WTC11 (cell line): ENCODE results near the gene COLGALT1. TPM values are rescaled to one million over a fixed set of nuclear protein-coding genes. Genes with fewer than 3 reads are reported as not detected.

Experiments
- ATAC-seq: fragments of 200-7000 bp; cut with Tn5 transposase; 2 replicates; pipeline ENCODE4 v1.10.0; 2021; ENCODE audit warnings: mild to moderate bottlenecking, moderate library complexity
- CTCF ChIA-PET: fragments of 300-600 bp; sonication (Branson Sonifier 250); formaldehyde crosslinking; loops from one replicate; lab custom pipeline; 2021; ENCODE audit warnings: antibody characterized with exemption; lab: Charles Lee
- POLR2A ChIA-PET: fragments of 350-600 bp; sonication (Branson Sonifier 250); formaldehyde crosslinking; loops from one replicate; lab custom pipeline; 2021; ENCODE audit warnings: antibody characterized with exemption; lab: Charles Lee
- DNase-seq: peaks from one replicate; pipeline ENCODE4 v3.0.0; 2021; ENCODE audit warnings: low spot score
- H3K27ac Mint-ChIP-seq: 2 replicates; pipeline ENCODE4 v1.8.0; 2021; ENCODE audit warnings: mixed read lengths
- H3K27me3 Mint-ChIP-seq: 2 replicates; pipeline ENCODE4 v1.8.0; 2021; ENCODE audit warnings: low read depth, mild to moderate bottlenecking, moderate library complexity, mixed read lengths
- H3K36me3 Mint-ChIP-seq: 2 replicates; pipeline ENCODE4 v1.8.0; 2021; ENCODE audit warnings: mixed read lengths
- H3K4me1 Mint-ChIP-seq: 2 replicates; pipeline ENCODE4 v1.8.0; 2022; ENCODE audit warnings: mixed read lengths
- H3K4me3 Mint-ChIP-seq: 2 replicates; pipeline ENCODE4 v1.8.0; 2021; ENCODE audit warnings: mild to moderate bottlenecking, moderate library complexity, mixed read lengths
- H3K9me3 Mint-ChIP-seq: 2 replicates; pipeline ENCODE4 v1.8.0; 2021; ENCODE audit warnings: mixed read lengths
- CBFB ChIP-seq: sonication (generic); formaldehyde crosslinking; IDR thresholded peaks from 2 replicates; pipeline ENCODE4 v1.8.1; 2022; ENCODE audit warnings: mild to moderate bottlenecking, low read depth, missing genetic modification reagents
- GABPB1 ChIP-seq: sonication (generic); formaldehyde crosslinking; IDR thresholded peaks from 2 replicates; pipeline ENCODE4 v1.8.1; 2023; ENCODE audit warnings: mild to moderate bottlenecking, missing genetic modification reagents
- HMGA2 ChIP-seq: fragments of 250-450 bp; sonication (Bioruptor Pico); IDR thresholded peaks from 2 replicates; pipeline ENCODE4 v1.4.0; 2021; ENCODE audit warnings: mild to moderate bottlenecking, moderate library complexity
- MYBL2 ChIP-seq: sonication (generic); formaldehyde crosslinking; IDR thresholded peaks from 2 replicates; pipeline ENCODE4 v1.8.1; 2023; ENCODE audit warnings: mild to moderate bottlenecking, moderate library complexity, missing genetic modification reagents
- RELA ChIP-seq: sonication (generic); formaldehyde crosslinking; IDR thresholded peaks from 2 replicates; pipeline ENCODE4 v1.8.1; 2022; ENCODE audit warnings: missing genetic modification reagents, mild to moderate bottlenecking, borderline replicate concordance
- TCF7 ChIP-seq: sonication (generic); formaldehyde crosslinking; IDR thresholded peaks from 2 replicates; pipeline ENCODE4 v1.8.0; 2022; ENCODE audit warnings: mild to moderate bottlenecking, low read depth, missing genetic modification reagents, moderate library complexity
- TEAD1 ChIP-seq: sonication (generic); formaldehyde crosslinking; IDR thresholded peaks from 2 replicates; pipeline ENCODE4 v1.8.0; 2022; ENCODE audit warnings: mild to moderate bottlenecking, missing genetic modification reagents
- TEAD4 ChIP-seq: sonication (generic); formaldehyde crosslinking; IDR thresholded peaks from 2 replicates; pipeline ENCODE4 v1.8.0; 2022; ENCODE audit warnings: mild to moderate bottlenecking, missing genetic modification reagents
- ZNF317 ChIP-seq: sonication (generic); formaldehyde crosslinking; IDR thresholded peaks from 2 replicates; pipeline ENCODE4 v1.8.1; 2023; ENCODE audit warnings: low read depth, mild to moderate bottlenecking, moderate library complexity, missing genetic modification reagents, borderline replicate concordance
- ZNF396 ChIP-seq: fragments of 250-450 bp; sonication (Bioruptor Pico); IDR thresholded peaks from 2 replicates; pipeline ENCODE4 v1.8.0; 2021; ENCODE audit warnings: mild to moderate bottlenecking, moderate library complexity, borderline replicate concordance
- ZNF423 ChIP-seq: fragments of 250-450 bp; sonication (Bioruptor Pico); IDR thresholded peaks from 2 replicates; pipeline ENCODE4 v2.1.2; 2022; ENCODE audit warnings: mild to moderate bottlenecking, moderate library complexity
- total RNA-seq: library from RNA; stranded (reverse); gene quantifications from 3 replicates; pipeline ENCODE4 v1.2.3, GENCODE V29; 2021
- TF ChIP-seq, protein P1 (sequence below): sonication (generic); formaldehyde crosslinking; IDR thresholded peaks from 2 replicates; pipeline ENCODE4 v1.8.1; 2023; ENCODE audit warnings: mild to moderate bottlenecking, moderate library complexity, missing genetic modification reagents
- TF ChIP-seq, protein P2 (sequence below): sonication (generic); formaldehyde crosslinking; IDR thresholded peaks from 2 replicates; pipeline ENCODE4 v1.8.0; 2023; ENCODE audit warnings: missing genetic modification reagents, mild to moderate bottlenecking, borderline replicate concordance
- TF ChIP-seq, protein P3 (sequence below): sonication (generic); formaldehyde crosslinking; IDR thresholded peaks from 2 replicates; pipeline ENCODE4 v1.8.1; 2023; ENCODE audit warnings: mild to moderate bottlenecking, missing genetic modification reagents, moderate library complexity
- TF ChIP-seq, protein P4 (sequence below): fragments of 250-450 bp; sonication (Bioruptor Pico); conservative IDR thresholded peaks from 2 replicates; pipeline ENCODE4 v1.9.0; 2021; ENCODE audit warnings: mild to moderate bottlenecking
- TF ChIP-seq, protein P5 (sequence below): fragments of 250-450 bp; sonication (Bioruptor Pico); IDR thresholded peaks from 2 replicates; pipeline ENCODE4 v1.9.0; 2021; ENCODE audit warnings: moderate library complexity, mild to moderate bottlenecking, inconsistent platforms, borderline replicate concordance
- TF ChIP-seq, protein P6 (sequence below): sonication (generic); formaldehyde crosslinking; IDR thresholded peaks from 2 replicates; pipeline ENCODE4 v1.8.1; 2022; ENCODE audit warnings: missing genetic modification reagents, borderline replicate concordance

Gene COLGALT1
- total RNA-seq, 1 experiment from 2014 or later: 54.0 TPM

DNA sequence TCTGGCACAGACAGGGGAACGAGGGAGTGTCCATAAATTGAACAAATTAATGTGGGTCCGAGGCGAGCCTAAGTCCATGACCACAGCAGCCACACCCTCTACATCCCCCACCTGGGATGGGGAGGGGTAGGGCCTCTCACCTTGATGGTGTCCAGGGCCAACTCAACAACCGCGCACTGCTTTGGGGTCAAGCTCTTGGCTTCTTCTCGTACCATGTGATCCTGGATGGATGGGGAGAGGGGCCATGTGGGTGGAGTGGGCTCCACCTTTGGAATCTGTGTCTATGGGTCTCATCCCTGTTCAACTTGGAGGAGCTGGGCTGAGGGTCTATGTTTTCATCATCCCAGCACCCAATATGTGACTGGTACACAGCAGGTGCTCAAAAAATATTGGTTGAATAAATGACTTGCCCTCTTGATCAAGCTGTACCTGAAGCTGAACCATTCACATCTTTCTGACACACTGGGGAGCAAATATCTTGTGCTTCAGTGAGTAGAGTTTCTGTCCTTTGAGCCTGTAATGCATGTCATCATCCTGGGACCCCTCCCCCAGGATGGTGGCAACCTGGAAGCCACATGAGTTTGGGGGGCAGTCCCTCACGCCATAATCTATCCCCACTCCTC, 62.9 kb downstream of the COLGALT1 start:
- no peak for ATAC-seq
- H3K4me1 Mint-ChIP-seq: peaks cover 9% of the 10 kb centered on the region
- peaks cover 38% of the 10 kb centered on the region for H3K36me3 Mint-ChIP-seq
- peaks cover 4% of the 10 kb centered on the region for H3K9me3 Mint-ChIP-seq
- no peak overlapping the region for H3K4me3 Mint-ChIP-seq
- CTCF ChIA-PET: interaction anchor here (1.7 kb wide), 1 partner anchor 12 kb away, joined by 4 read pairs; no protein-coding TSS in a partner anchor
- no peak overlapping the region for H3K27ac Mint-ChIP-seq
- no peaks in the 10 kb centered on the region for H3K27me3 Mint-ChIP-seq
- TF ChIP-seq ZNF423 (CRISPR knock-in tag) (no peak), GABPB1 (CRISPR knock-in tag) (no peak), RELA (CRISPR knock-in tag) (no peak), ZNF396 (CRISPR knock-in tag) (no peak), CBFB (CRISPR knock-in tag) (no peak), TCF7 (CRISPR knock-in tag) (no peak), MYBL2 (CRISPR knock-in tag) (no peak), TEAD1 (CRISPR knock-in tag) (no peak), TEAD4 (CRISPR knock-in tag) (no peak)
- TF ChIP-seq, protein P1, sequence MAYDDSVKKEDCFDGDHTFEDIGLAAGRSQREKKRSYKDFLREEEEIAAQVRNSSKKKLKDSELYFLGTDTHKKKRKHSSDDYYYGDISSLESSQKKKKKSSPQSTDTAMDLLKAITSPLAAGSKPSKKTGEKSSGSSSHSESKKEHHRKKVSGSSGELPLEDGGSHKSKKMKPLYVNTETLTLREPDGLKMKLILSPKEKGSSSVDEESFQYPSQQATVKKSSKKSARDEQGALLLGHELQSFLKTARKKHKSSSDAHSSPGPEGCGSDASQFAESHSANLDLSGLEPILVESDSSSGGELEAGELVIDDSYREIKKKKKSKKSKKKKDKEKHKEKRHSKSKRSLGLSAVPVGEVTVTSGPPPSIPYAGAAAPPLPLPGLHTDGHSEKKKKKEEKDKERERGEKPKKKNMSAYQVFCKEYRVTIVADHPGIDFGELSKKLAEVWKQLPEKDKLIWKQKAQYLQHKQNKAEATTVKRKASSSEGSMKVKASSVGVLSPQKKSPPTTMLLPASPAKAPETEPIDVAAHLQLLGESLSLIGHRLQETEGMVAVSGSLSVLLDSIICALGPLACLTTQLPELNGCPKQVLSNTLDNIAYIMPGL (CRISPR knock-in tag): no peak
- TF ChIP-seq, protein P2, sequence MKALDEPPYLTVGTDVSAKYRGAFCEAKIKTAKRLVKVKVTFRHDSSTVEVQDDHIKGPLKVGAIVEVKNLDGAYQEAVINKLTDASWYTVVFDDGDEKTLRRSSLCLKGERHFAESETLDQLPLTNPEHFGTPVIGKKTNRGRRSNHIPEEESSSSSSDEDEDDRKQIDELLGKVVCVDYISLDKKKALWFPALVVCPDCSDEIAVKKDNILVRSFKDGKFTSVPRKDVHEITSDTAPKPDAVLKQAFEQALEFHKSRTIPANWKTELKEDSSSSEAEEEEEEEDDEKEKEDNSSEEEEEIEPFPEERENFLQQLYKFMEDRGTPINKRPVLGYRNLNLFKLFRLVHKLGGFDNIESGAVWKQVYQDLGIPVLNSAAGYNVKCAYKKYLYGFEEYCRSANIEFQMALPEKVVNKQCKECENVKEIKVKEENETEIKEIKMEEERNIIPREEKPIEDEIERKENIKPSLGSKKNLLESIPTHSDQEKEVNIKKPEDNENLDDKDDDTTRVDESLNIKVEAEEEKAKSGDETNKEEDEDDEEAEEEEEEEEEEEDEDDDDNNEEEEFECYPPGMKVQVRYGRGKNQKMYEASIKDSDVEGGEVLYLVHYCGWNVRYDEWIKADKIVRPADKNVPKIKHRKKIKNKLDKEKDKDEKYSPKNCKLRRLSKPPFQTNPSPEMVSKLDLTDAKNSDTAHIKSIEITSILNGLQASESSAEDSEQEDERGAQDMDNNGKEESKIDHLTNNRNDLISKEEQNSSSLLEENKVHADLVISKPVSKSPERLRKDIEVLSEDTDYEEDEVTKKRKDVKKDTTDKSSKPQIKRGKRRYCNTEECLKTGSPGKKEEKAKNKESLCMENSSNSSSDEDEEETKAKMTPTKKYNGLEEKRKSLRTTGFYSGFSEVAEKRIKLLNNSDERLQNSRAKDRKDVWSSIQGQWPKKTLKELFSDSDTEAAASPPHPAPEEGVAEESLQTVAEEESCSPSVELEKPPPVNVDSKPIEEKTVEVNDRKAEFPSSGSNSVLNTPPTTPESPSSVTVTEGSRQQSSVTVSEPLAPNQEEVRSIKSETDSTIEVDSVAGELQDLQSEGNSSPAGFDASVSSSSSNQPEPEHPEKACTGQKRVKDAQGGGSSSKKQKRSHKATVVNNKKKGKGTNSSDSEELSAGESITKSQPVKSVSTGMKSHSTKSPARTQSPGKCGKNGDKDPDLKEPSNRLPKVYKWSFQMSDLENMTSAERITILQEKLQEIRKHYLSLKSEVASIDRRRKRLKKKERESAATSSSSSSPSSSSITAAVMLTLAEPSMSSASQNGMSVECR (CRISPR knock-in tag): no peak
- TF ChIP-seq, protein P3, sequence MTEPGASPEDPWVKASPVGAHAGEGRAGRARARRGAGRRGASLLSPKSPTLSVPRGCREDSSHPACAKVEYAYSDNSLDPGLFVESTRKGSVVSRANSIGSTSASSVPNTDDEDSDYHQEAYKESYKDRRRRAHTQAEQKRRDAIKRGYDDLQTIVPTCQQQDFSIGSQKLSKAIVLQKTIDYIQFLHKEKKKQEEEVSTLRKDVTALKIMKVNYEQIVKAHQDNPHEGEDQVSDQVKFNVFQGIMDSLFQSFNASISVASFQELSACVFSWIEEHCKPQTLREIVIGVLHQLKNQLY: no peak
- TF ChIP-seq, protein P4, sequence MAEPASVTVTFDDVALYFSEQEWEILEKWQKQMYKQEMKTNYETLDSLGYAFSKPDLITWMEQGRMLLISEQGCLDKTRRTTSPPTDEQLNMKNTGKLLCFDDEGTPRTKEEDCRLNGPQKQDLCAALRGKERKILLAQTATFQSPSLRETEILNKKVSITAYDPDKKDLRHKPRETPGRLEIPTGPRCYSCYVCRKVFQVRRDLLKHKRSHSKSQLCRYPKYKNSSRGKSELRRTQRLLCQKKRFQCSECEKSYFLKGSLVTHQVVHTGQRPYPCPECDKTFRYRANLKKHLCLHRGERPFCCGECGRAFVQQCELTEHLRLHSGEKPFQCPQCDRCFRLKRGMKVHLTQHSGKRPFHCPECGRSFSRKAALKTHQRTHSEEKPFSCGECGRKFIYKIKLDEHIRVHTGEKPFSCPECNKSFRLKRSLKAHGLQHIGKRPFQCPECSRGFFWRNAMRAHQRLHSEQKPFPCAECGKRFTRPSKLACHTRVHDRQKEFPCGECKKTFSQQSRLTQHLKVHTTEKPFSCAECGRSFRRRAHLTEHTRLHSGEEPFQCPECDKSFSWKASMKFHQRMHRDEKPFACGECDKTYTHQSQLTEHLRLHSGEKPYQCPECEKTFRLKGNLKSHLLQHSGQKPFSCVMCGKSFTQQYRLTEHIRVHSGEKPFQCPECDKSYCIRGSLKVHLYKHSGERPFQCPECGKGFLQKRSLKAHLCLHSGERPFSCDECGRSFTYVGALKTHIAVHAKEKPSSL (CRISPR knock-in tag): no peak
- TF ChIP-seq, protein P5, sequence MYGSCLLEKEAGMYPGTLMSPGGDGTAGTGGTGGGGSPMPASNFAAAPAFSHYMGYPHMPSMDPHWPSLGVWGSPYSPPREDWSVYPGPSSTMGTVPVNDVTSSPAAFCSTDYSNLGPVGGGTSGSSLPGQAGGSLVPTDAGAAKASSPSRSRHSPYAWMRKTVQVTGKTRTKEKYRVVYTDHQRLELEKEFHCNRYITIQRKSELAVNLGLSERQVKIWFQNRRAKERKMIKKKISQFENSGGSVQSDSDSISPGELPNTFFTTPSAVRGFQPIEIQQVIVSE: no peak
- POLR2A ChIA-PET: interaction anchor here (0.6 kb wide), 1 partner anchor 157 kb away, joined by 3 read pairs; no protein-coding TSS in a partner anchor
- no peak for DNase-seq

DNA sequence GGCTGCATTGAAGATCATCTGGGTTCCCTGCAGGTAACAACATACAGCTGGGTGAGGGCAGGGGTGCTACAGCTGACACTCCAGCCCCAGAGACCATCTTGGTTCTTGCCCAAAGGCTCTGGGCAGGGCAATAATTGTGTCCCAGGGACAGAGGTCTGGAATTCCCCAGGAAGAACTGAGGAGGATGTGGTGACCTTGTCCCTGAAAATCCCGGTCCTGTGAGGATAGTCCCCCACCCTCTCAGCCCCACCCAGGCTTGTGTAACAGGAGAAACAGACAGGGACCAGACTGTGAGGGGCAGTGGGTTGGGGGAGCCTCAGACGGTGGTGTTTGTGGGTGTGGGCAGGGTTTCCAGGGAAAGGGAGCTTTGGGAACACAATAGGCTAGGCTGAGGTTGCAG, 63.5 kb downstream of the COLGALT1 start:
- H3K9me3 Mint-ChIP-seq: peaks cover 4% of the 10 kb centered on the region
- H3K4me1 Mint-ChIP-seq: peaks cover 9% of the 10 kb centered on the region
- no peak for ATAC-seq
- no peak overlapping the region for H3K4me3 Mint-ChIP-seq
- CTCF ChIA-PET: interaction anchor here (1.7 kb wide), 1 partner anchor 13 kb away, joined by 4 read pairs; no protein-coding TSS in a partner anchor
- H3K36me3 Mint-ChIP-seq: peaks cover 41% of the 10 kb centered on the region
- DNase-seq: no peak
- no peaks in the 10 kb centered on the region for H3K27me3 Mint-ChIP-seq
- POLR2A ChIA-PET: no interaction called here
- no peak overlapping the region for H3K27ac Mint-ChIP-seq
- TF ChIP-seq, protein P6, sequence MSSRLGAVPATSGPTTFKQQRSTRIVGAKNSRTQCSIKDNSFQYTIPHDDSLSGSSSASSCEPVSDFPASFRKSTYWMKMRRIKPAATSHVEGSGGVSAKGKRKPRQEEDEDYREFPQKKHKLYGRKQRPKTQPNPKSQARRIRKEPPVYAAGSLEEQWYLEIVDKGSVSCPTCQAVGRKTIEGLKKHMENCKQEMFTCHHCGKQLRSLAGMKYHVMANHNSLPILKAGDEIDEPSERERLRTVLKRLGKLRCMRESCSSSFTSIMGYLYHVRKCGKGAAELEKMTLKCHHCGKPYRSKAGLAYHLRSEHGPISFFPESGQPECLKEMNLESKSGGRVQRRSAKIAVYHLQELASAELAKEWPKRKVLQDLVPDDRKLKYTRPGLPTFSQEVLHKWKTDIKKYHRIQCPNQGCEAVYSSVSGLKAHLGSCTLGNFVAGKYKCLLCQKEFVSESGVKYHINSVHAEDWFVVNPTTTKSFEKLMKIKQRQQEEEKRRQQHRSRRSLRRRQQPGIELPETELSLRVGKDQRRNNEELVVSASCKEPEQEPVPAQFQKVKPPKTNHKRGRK: no peak
- no peak for TF ChIP-seq ZNF317 (CRISPR knock-in tag)
- no peak for TF ChIP-seq HMGA2 (CRISPR knock-in tag)
- TF ChIP-seq, protein P5: no peak
- no peak for TF ChIP-seq TEAD1 (CRISPR knock-in tag)
- TF ChIP-seq, protein P4 (CRISPR knock-in tag): no peak
